PFSK-1 (cell line): ENCODE data around the gene SIGLEC11.

Experiments
- POLR2AphosphoS5 ChIP-seq: IDR thresholded peaks from 2 replicates; pipeline ENCODE4 v1.6.1; 2012; ENCODE audit warnings: low read depth, mild to moderate bottlenecking, control low read depth, low read length, moderate library complexity
- SIN3A ChIP-seq: IDR thresholded peaks from 2 replicates; pipeline ENCODE4 v1.6.1; 2012; ENCODE audit warnings: mild to moderate bottlenecking, low read length, moderate library complexity, borderline replicate concordance; ENCODE audit not compliant: insufficient read depth
- TAF1 ChIP-seq: IDR thresholded peaks from 2 replicates; pipeline ENCODE4 v1.6.1; 2012; ENCODE audit warnings: low read length, control low read depth, borderline replicate concordance; ENCODE audit not compliant: insufficient read depth
- TF ChIP-seq, protein P1 (sequence below), 2 experiments: IDR thresholded peaks; 2 replicates each; pipeline versions ENCODE4 v1.6.1 to v1.8.0; 2011 to 2012; ENCODE audit warnings: low read depth in 2 of 2, low read length in 2 of 2, control low read depth in 1 of 2, inconsistent platforms in 1 of 2, mild to moderate bottlenecking in 1 of 2, moderate library complexity in 1 of 2; ENCODE audit not compliant: insufficient read depth in 1 of 2

GRCh38 chr19:49988007-49988406 is 27.0 kb upstream of the SIGLEC11 start:
- TF ChIP-seq POLR2AphosphoS5 (no peak), SIN3A (no peak), TAF1 (no peak)
- TF ChIP-seq, protein P1, sequence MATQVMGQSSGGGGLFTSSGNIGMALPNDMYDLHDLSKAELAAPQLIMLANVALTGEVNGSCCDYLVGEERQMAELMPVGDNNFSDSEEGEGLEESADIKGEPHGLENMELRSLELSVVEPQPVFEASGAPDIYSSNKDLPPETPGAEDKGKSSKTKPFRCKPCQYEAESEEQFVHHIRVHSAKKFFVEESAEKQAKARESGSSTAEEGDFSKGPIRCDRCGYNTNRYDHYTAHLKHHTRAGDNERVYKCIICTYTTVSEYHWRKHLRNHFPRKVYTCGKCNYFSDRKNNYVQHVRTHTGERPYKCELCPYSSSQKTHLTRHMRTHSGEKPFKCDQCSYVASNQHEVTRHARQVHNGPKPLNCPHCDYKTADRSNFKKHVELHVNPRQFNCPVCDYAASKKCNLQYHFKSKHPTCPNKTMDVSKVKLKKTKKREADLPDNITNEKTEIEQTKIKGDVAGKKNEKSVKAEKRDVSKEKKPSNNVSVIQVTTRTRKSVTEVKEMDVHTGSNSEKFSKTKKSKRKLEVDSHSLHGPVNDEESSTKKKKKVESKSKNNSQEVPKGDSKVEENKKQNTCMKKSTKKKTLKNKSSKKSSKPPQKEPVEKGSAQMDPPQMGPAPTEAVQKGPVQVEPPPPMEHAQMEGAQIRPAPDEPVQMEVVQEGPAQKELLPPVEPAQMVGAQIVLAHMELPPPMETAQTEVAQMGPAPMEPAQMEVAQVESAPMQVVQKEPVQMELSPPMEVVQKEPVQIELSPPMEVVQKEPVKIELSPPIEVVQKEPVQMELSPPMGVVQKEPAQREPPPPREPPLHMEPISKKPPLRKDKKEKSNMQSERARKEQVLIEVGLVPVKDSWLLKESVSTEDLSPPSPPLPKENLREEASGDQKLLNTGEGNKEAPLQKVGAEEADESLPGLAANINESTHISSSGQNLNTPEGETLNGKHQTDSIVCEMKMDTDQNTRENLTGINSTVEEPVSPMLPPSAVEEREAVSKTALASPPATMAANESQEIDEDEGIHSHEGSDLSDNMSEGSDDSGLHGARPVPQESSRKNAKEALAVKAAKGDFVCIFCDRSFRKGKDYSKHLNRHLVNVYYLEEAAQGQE (IDR thresholded peaks at IDR 0.05; ENCODE audit: insufficient read depth in 1 of 2, low read depth in 2 of 2, low read length in 2 of 2) = no peak; a peak in 1 of 4 replicates
